ENCODE measurements around the gene IL17B. TPM values are rescaled to one million over a fixed set of nuclear protein-coding genes. Genes with fewer than 3 reads are reported as not detected.

Gene IL17B
- total and polyA plus RNA-seq, 2 of the 13 experiments (the other 11 are each of a cell fraction or from before 2014, with no cell fraction given), result 0.29 to 2.6 TPM

DNA sequence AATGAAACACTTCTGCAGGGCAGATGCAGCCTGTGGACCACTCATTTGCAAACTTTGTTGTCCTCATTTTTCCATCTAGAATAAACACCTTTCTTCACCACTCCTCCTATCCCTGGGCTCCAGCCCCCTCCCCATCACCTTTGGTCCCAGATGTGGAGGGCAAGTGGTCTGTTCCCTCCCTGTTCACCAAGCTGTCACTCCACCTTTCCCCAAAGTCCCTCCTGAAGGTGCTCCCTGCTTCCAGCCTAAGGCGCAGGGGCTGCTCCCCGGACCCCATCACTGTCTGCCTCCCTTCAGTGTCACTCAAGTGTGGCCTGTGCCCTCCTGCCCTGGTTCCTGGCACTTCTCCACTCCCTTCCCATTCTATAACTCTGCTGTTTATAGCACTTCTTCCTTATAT, 14.4 kb downstream of the IL17B start:
- Histone ChIP-seq H4K20me1 (ENCODE audit: insufficient read depth, low read length) (no peaks in the 10 kb centered on the region), H3K27me3 (ENCODE audit: control insufficient read depth in 1 of 2, insufficient read depth in 2 of 2, low read length in 2 of 2) (no peaks in the 10 kb centered on the region; a peak in 1 of 5 replicates), H3K4me3 (replicated peaks in 1 of 3; ENCODE audit: insufficient read depth in 1 of 3, low read depth in 2 of 3, low read length in 3 of 3) (no peak overlapping the region), H3K4me2 (ENCODE audit: low read depth, low read length) (no peak overlapping the region), H2AFZ (ENCODE audit: low read length) (no peak overlapping the region), H3K36me3 (replicated peaks in 1 of 2; ENCODE audit: control insufficient read depth in 1 of 2, insufficient read depth in 2 of 2, low read length in 2 of 2) (no peaks in the 10 kb centered on the region), H3K4me1 (ENCODE audit: insufficient read depth, low read length) (peaks cover 41% of the 10 kb centered on the region), H3K9me3 (ENCODE audit: low read length) (no peaks in the 10 kb centered on the region), H3K79me2 (ENCODE audit: insufficient read depth, low read length) (no peaks in the 10 kb centered on the region), H3K9ac (ENCODE audit: insufficient read depth, low read depth, low read length) (no peak overlapping the region), H3K27ac (ENCODE audit: extremely low read length, insufficient read depth, low read length) (no peak overlapping the region)
- in situ Hi-C loops (cut with HindIII; ENCODE audit: extremely low pct_ligation_motif_present, low pct_unique_long_range_greater_than_20kb), result loop anchor here (5.0 kb wide), 1 partner anchor 198 kb away; no protein-coding TSS in a partner anchor
- ATAC-seq (no peak), FAIRE-seq (no peak), DNase-seq (ENCODE audit: low spot score) (no peak)
- BruUV-seq (replicated peaks), result no TSS peak
- TF ChIP-seq KMT2A (CRISPR knock-in tag; IDR thresholded peaks at IDR 0.05) (no peak), HCFC1 (IDR thresholded peaks at IDR 0.05; ENCODE audit: low read depth, low read length) (no peak), NONO (IDR thresholded peaks at IDR 0.05) (no peak), NONO (CRISPR knock-in tag; conservative IDR thresholded peaks at IDR 0.05) (no peak), ZSCAN12 (CRISPR knock-in tag; IDR thresholded peaks at IDR 0.05) (no peak), ZNF570 (CRISPR knock-in tag; IDR thresholded peaks at IDR 0.05; ENCODE audit: borderline replicate concordance) (no peak), ZNF841 (CRISPR knock-in tag; IDR thresholded peaks at IDR 0.05; ENCODE audit: borderline replicate concordance) (no peak), ZNF432 (CRISPR knock-in tag; IDR thresholded peaks at IDR 0.05; ENCODE audit: borderline replicate concordance) (no peak), NR2F6 (IDR thresholded peaks at IDR 0.05) (no peak), NR2F6 (CRISPR knock-in tag; IDR thresholded peaks at IDR 0.05) (no peak), CBX1 (IDR thresholded peaks at IDR 0.05; ENCODE audit: low read depth) (no peak)
- ChIA-PET POLR2A (no interaction called here), CTCF (ENCODE audit: low intra/inter-chr PET ratio, low total read pairs) (no interaction called here)
- intact Hi-C loops (cut with micrococcal nuclease; ENCODE audit: unreplicated experiment), result no loop called here
- 81% methylated on average over 2 of the region's 2 CpGs for whole genome bisulfite sequencing (ENCODE audit: low lambda C conversion rate)

DNA sequence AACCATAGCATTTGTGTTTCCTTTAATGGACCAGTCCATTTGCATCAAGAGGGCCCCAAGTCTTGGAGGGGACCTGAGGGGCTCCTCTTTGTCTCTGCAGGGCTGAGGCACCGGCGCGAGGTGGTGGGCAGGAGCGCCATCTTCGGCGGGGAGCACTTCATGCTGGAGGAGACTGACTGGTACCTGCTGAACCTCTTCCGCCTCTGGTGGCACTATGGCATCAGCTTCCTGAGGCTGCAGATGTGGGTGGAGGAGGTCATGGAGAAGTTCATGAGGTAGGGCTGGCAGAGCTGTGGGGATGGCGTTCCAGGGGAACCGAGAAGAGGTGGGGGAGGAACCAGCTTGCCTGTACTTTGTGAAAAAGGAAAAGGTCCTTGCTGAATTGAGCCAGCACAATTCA, 15.2 kb downstream of the IL17B start:
- BruUV-seq (replicated peaks), result no TSS peak
- no peak for TF ChIP-seq CBFB (CRISPR knock-in tag; IDR thresholded peaks at IDR 0.05)
- TF ChIP-seq ZNF687 (CRISPR knock-in tag; IDR thresholded peaks at IDR 0.05), result no peak
- no peak for TF ChIP-seq ZNF557 (CRISPR knock-in tag; IDR thresholded peaks at IDR 0.05)
- no peak for TF ChIP-seq FOXA1 (IDR thresholded peaks at IDR 0.05)
- no peak for TF ChIP-seq FOXA1 (CRISPR knock-in tag; IDR thresholded peaks at IDR 0.05)
- TF ChIP-seq REPIN1 (CRISPR knock-in tag; IDR thresholded peaks at IDR 0.05; ENCODE audit: borderline replicate concordance, low read depth), result no peak

More for the DNA sequence above, 15.2 kb downstream of the IL17B start:
- no peak overlapping the region for H3K27ac ChIP-seq (ENCODE audit: extremely low read length, insufficient read depth, low read length)
- H3K79me2 ChIP-seq (ENCODE audit: insufficient read depth, low read length), result no peaks in the 10 kb centered on the region
- CTCF ChIA-PET (ENCODE audit: low intra/inter-chr PET ratio, low total read pairs), result no interaction called here
- in situ Hi-C loops (cut with HindIII; ENCODE audit: extremely low pct_ligation_motif_present, low pct_unique_long_range_greater_than_20kb) (no loop called here), intact Hi-C loops (cut with micrococcal nuclease; ENCODE audit: unreplicated experiment) (no loop called here)
- no peaks in the 10 kb centered on the region for H3K9me3 ChIP-seq (ENCODE audit: low read length)
- FAIRE-seq (no peak), ATAC-seq (no peak), DNase-seq (ENCODE audit: low spot score) (no peak)
- H3K4me3 ChIP-seq (replicated peaks in 1 of 3; ENCODE audit: insufficient read depth in 1 of 3, low read depth in 2 of 3, low read length in 3 of 3), result no peak overlapping the region
- no peaks in the 10 kb centered on the region for H4K20me1 ChIP-seq (ENCODE audit: insufficient read depth, low read length)
- H3K36me3 ChIP-seq (replicated peaks in 1 of 2; ENCODE audit: control insufficient read depth in 1 of 2, insufficient read depth in 2 of 2, low read length in 2 of 2), result no peaks in the 10 kb centered on the region
- no peak overlapping the region for H3K9ac ChIP-seq (ENCODE audit: insufficient read depth, low read depth, low read length)
- peaks cover 44% of the 10 kb centered on the region for H3K4me1 ChIP-seq (ENCODE audit: insufficient read depth, low read length)
- H3K4me2 ChIP-seq (ENCODE audit: low read depth, low read length), result no peak overlapping the region
- H2AFZ ChIP-seq (ENCODE audit: low read length), result no peak overlapping the region
- POLR2A ChIA-PET, result no interaction called here
- WGBS (ENCODE audit: low lambda C conversion rate), result 83% methylated on average over 9 of the region's 9 CpGs
- no peaks in the 10 kb centered on the region; a peak in 1 of 5 replicates for H3K27me3 ChIP-seq (ENCODE audit: control insufficient read depth in 1 of 2, insufficient read depth in 2 of 2, low read length in 2 of 2)
